Measurements from ENCODE around the gene SGCD. TPM values are rescaled to one million over a fixed set of nuclear protein-coding genes. Genes with fewer than 3 reads are reported as not detected.
"Not testable (repeated sequence)": the region's sequence is repeated elsewhere in the genome, so short reads cannot be mapped to it uniquely, and the experiment has no call there.

Gene SGCD
- total RNA-seq, 5 donors from 2014 or later (not counting 1 experiment from before 2014, with no cell fraction given): 0.13 to 2.4 (median 0.22) TPM

GRCh38 chr5:156640691-156641241, 313.8 kb downstream of the SGCD start:
- Mint-ChIP-seq H3K4me1 (no peaks in the 10 kb centered on the region), H3K4me3 (no peak overlapping the region), H3K27me3 (peaks cover 8% of the 10 kb centered on the region in 2 donors), H3K27ac (no peak overlapping the region), H3K36me3 (no peaks in the 10 kb centered on the region), H3K9me3 (no peaks in the 10 kb centered on the region)
- WGBS (ENCODE audit: insufficient coverage): no CpG with 5 or more reads among the region's 3 CpGs
- H3K9me3 ChIP-seq: no peaks in the 10 kb centered on the region
- H3K36me3 ChIP-seq (ENCODE audit: control insufficient read depth in 2 of 2, extremely low read depth in 1 of 2, insufficient read depth in 1 of 2, low read length in 1 of 2): no peaks in the 10 kb centered on the region
- DNase-seq: no peak
- no peak overlapping the region for H3K27ac ChIP-seq (ENCODE audit: low read length)
- ChIA-PET POLR2A (no interaction called here), CTCF (no interaction called here)
- no peak for ATAC-seq (replicated peaks in 1 of 4)
- no peaks in the 10 kb centered on the region for H3K27me3 ChIP-seq (replicated peaks in 1 of 2; ENCODE audit: control insufficient read depth in 2 of 2, extremely low read depth in 1 of 2, insufficient read depth in 2 of 2, low read length in 1 of 2)
- H3K4me3 ChIP-seq (ENCODE audit: control insufficient read depth in 1 of 2, extremely low read depth in 1 of 2, low read length in 1 of 2): no peak overlapping the region
- no peaks in the 10 kb centered on the region for H3K4me1 ChIP-seq (ENCODE audit: control insufficient read depth in 1 of 2, extremely low read depth in 1 of 2, insufficient read depth in 2 of 2, low read length in 2 of 2)

GRCh38 chr5:156641686-156642085, 314.7 kb downstream of the SGCD start:
- H3K9me3 Mint-ChIP-seq: no peaks in the 10 kb centered on the region
- WGBS (ENCODE audit: insufficient coverage): 71% methylated on average over 1 of the region's 1 CpG
- no peaks in the 10 kb centered on the region for H3K4me1 Mint-ChIP-seq
- no peak overlapping the region for H3K27ac Mint-ChIP-seq
- no peaks in the 10 kb centered on the region for H3K9me3 ChIP-seq
- H3K36me3 ChIP-seq (ENCODE audit: control insufficient read depth in 2 of 2, extremely low read depth in 1 of 2, insufficient read depth in 1 of 2, low read length in 1 of 2): no peaks in the 10 kb centered on the region
- peaks cover 8 to 11% of the 10 kb centered on the region in 2 donors for H3K27me3 Mint-ChIP-seq
- ChIA-PET CTCF (no interaction called here), POLR2A (no interaction called here)
- no peaks in the 10 kb centered on the region for H3K4me1 ChIP-seq (ENCODE audit: control insufficient read depth in 1 of 2, extremely low read depth in 1 of 2, insufficient read depth in 2 of 2, low read length in 2 of 2)
- H3K27ac ChIP-seq (ENCODE audit: low read length): no peak overlapping the region
- no peak for DNase-seq
- H3K4me3 Mint-ChIP-seq: no peak overlapping the region
- H3K36me3 Mint-ChIP-seq: no peaks in the 10 kb centered on the region
- H3K27me3 ChIP-seq (replicated peaks in 1 of 2; ENCODE audit: control insufficient read depth in 2 of 2, extremely low read depth in 1 of 2, insufficient read depth in 2 of 2, low read length in 1 of 2): no peaks in the 10 kb centered on the region
- H3K4me3 ChIP-seq (ENCODE audit: control insufficient read depth in 1 of 2, extremely low read depth in 1 of 2, low read length in 1 of 2): no peak overlapping the region
- ATAC-seq (replicated peaks in 1 of 4): no peak

- Histone ChIP-seq H3K27ac (ENCODE audit: low read length) (no peak overlapping the region), H3K9me3 (no peaks in the 10 kb centered on the region), H3K36me3 (ENCODE audit: control insufficient read depth in 2 of 2, extremely low read depth in 1 of 2, insufficient read depth in 1 of 2, low read length in 1 of 2) (no peaks in the 10 kb centered on the region), H3K4me3 (ENCODE audit: control insufficient read depth in 1 of 2, extremely low read depth in 1 of 2, low read length in 1 of 2) (no peak overlapping the region), H3K4me1 (ENCODE audit: control insufficient read depth in 1 of 2, extremely low read depth in 1 of 2, insufficient read depth in 2 of 2, low read length in 2 of 2) (no peaks in the 10 kb centered on the region), H3K27me3 (replicated peaks in 1 of 2; ENCODE audit: control insufficient read depth in 2 of 2, extremely low read depth in 1 of 2, insufficient read depth in 2 of 2, low read length in 1 of 2) (no peaks in the 10 kb centered on the region)
- 50% methylated on average over 2 of the region's 4 CpGs for WGBS (ENCODE audit: insufficient coverage)
- H3K4me1 Mint-ChIP-seq: no peaks in the 10 kb centered on the region
- H3K4me3 Mint-ChIP-seq: no peak overlapping the region
- no peak overlapping the region for H3K27ac Mint-ChIP-seq
- no peaks in the 10 kb centered on the region for H3K36me3 Mint-ChIP-seq
- ChIA-PET CTCF (no interaction called here), POLR2A (no interaction called here)
- ATAC-seq (replicated peaks in 1 of 4): no peak
- H3K27me3 Mint-ChIP-seq: peaks cover 13 to 23% of the 10 kb centered on the region in 2 donors
- no peaks in the 10 kb centered on the region for H3K9me3 Mint-ChIP-seq
- DNase-seq: no peak
Measured at GRCh38 chr5:156647034-156647451, 320.1 kb downstream of the SGCD start.

GRCh38 chr5:156654444-156654843, 327.5 kb downstream of the SGCD start:
- ATAC-seq (replicated peaks in 1 of 4) (no peak), DNase-seq (no peak)
- Histone ChIP-seq H3K27me3 (replicated peaks in 1 of 2; ENCODE audit: control insufficient read depth in 2 of 2, extremely low read depth in 1 of 2, insufficient read depth in 2 of 2, low read length in 1 of 2) (no peaks in the 10 kb centered on the region), H3K36me3 (ENCODE audit: control insufficient read depth in 2 of 2, extremely low read depth in 1 of 2, insufficient read depth in 1 of 2, low read length in 1 of 2) (no peaks in the 10 kb centered on the region), H3K4me3 (ENCODE audit: control insufficient read depth in 1 of 2, extremely low read depth in 1 of 2, low read length in 1 of 2) (no peak overlapping the region), H3K27ac (ENCODE audit: low read length) (no peak overlapping the region), H3K9me3 (no peaks in the 10 kb centered on the region), H3K4me1 (ENCODE audit: control insufficient read depth in 1 of 2, extremely low read depth in 1 of 2, insufficient read depth in 2 of 2, low read length in 2 of 2) (no peaks in the 10 kb centered on the region)
- Mint-ChIP-seq H3K27ac (no peak overlapping the region), H3K9me3 (no peaks in the 10 kb centered on the region), H3K4me1 (no peaks in the 10 kb centered on the region), H3K4me3 (no peak overlapping the region), H3K36me3 (no peaks in the 10 kb centered on the region), H3K27me3 (peaks cover 2 to 5% of the 10 kb centered on the region in 2 donors)
- POLR2A ChIA-PET: no interaction called here
- CTCF ChIA-PET: no interaction called here

GRCh38 chr5:156655732-156656131, 328.8 kb downstream of the SGCD start:
- ChIA-PET POLR2A (no interaction called here), CTCF (no interaction called here)
- Mint-ChIP-seq H3K4me1 (no peaks in the 10 kb centered on the region), H3K4me3 (no peak overlapping the region), H3K9me3 (no peaks in the 10 kb centered on the region), H3K36me3 (no peaks in the 10 kb centered on the region), H3K27me3 (peaks cover 2 to 5% of the 10 kb centered on the region in 2 donors), H3K27ac (no peak overlapping the region)
- Histone ChIP-seq H3K4me3 (ENCODE audit: control insufficient read depth in 1 of 2, extremely low read depth in 1 of 2, low read length in 1 of 2) (no peak overlapping the region), H3K27ac (ENCODE audit: low read length) (no peak overlapping the region), H3K36me3 (ENCODE audit: control insufficient read depth in 2 of 2, extremely low read depth in 1 of 2, insufficient read depth in 1 of 2, low read length in 1 of 2) (no peaks in the 10 kb centered on the region), H3K9me3 (no peaks in the 10 kb centered on the region), H3K27me3 (replicated peaks in 1 of 2; ENCODE audit: control insufficient read depth in 2 of 2, extremely low read depth in 1 of 2, insufficient read depth in 2 of 2, low read length in 1 of 2) (no peaks in the 10 kb centered on the region), H3K4me1 (ENCODE audit: control insufficient read depth in 1 of 2, extremely low read depth in 1 of 2, insufficient read depth in 2 of 2, low read length in 2 of 2) (no peaks in the 10 kb centered on the region)
- ATAC-seq (replicated peaks in 1 of 4) (no peak), DNase-seq (no peak)
- WGBS (ENCODE audit: insufficient coverage): no CpG with 5 or more reads among the region's 4 CpGs

GRCh38 chr5:156664832-156665231, 337.9 kb downstream of the SGCD start:
- no CpG with 5 or more reads among the region's 10 CpGs for WGBS (ENCODE audit: insufficient coverage)
- H3K27me3 ChIP-seq (replicated peaks in 1 of 2; ENCODE audit: control insufficient read depth in 2 of 2, extremely low read depth in 1 of 2, insufficient read depth in 2 of 2, low read length in 1 of 2); H3K9me3 ChIP-seq; H3K36me3 ChIP-seq (ENCODE audit: control insufficient read depth in 2 of 2, extremely low read depth in 1 of 2, insufficient read depth in 1 of 2, low read length in 1 of 2); ATAC-seq (replicated peaks in 1 of 4); H3K4me3 Mint-ChIP-seq; POLR2A ChIA-PET; H3K27me3 Mint-ChIP-seq; H3K4me1 Mint-ChIP-seq; H3K4me1 ChIP-seq (ENCODE audit: control insufficient read depth in 1 of 2, extremely low read depth in 1 of 2, insufficient read depth in 2 of 2, low read length in 2 of 2); CTCF ChIA-PET; H3K36me3 Mint-ChIP-seq; H3K4me3 ChIP-seq (ENCODE audit: control insufficient read depth in 1 of 2, extremely low read depth in 1 of 2, low read length in 1 of 2); H3K9me3 Mint-ChIP-seq; H3K27ac Mint-ChIP-seq; H3K27ac ChIP-seq (ENCODE audit: low read length): not testable (repeated sequence)
- DNase-seq: peak in 1 of 35 experiments; percentile 6

- POLR2A ChIA-PET; CTCF ChIA-PET; H3K9me3 ChIP-seq; H3K36me3 ChIP-seq (ENCODE audit: control insufficient read depth in 2 of 2, extremely low read depth in 1 of 2, insufficient read depth in 1 of 2, low read length in 1 of 2); H3K27ac ChIP-seq (ENCODE audit: low read length); H3K27me3 ChIP-seq (replicated peaks in 1 of 2; ENCODE audit: control insufficient read depth in 2 of 2, extremely low read depth in 1 of 2, insufficient read depth in 2 of 2, low read length in 1 of 2); DNase-seq; H3K4me1 Mint-ChIP-seq; H3K36me3 Mint-ChIP-seq; H3K9me3 Mint-ChIP-seq; H3K4me3 Mint-ChIP-seq; H3K27me3 Mint-ChIP-seq; H3K4me3 ChIP-seq (ENCODE audit: control insufficient read depth in 1 of 2, extremely low read depth in 1 of 2, low read length in 1 of 2); H3K27ac Mint-ChIP-seq; H3K4me1 ChIP-seq (ENCODE audit: control insufficient read depth in 1 of 2, extremely low read depth in 1 of 2, insufficient read depth in 2 of 2, low read length in 2 of 2); ATAC-seq (replicated peaks in 1 of 4): not testable (repeated sequence)
- no CpG with 5 or more reads among the region's 3 CpGs for WGBS (ENCODE audit: insufficient coverage)
Measured at GRCh38 chr5:156666686-156667085, 339.7 kb downstream of the SGCD start.
